MV-4-11 (cell line): ENCODE measurements around the gene NR2F1.

Source experiments
- DNase-seq: peaks from one replicate; lab custom pipeline; 2025; lab: John Stamatoyannopoulos, UW

Gene NR2F1

GRCh38 chr5:93577854-93578812 is 4.9 kb upstream of the NR2F1 start:
- no peak for DNase-seq

- DNase-seq = no peak
Measured at GRCh38 chr5:93578813-93579691, 4.0 kb upstream of the NR2F1 start.

- DNase-seq = no peak
Measured at GRCh38 chr5:93579692-93580062, 3.3 kb upstream of the NR2F1 start.

- no peak for DNase-seq
Measured at GRCh38 chr5:93580063-93580926, 2.7 kb upstream of the NR2F1 start.

GRCh38 chr5:93580927-93581445 is 2.0 kb upstream of the NR2F1 start, which contains the start of gene NR2F1-AS1:
TSS of gene NR2F1-AS1 (minus strand) at chr5:93581219.
- no peak for DNase-seq

- DNase-seq = no peak
Measured at GRCh38 chr5:93582167-93582462, 907 bp upstream of the NR2F1 start.

- no peak for DNase-seq
Measured at GRCh38 chr5:93583439-93583767, 381 bp downstream of the NR2F1 start.

GRCh38 chr5:93583768-93584595 is 960 bp downstream of the NR2F1 start:
- DNase-seq = no peak

GRCh38 chr5:93584596-93585040 is 1.6 kb downstream of the NR2F1 start:
- DNase-seq = no peak

GRCh38 chr5:93585041-93585766 is 2.2 kb downstream of the NR2F1 start:
- peak; percentile 9 for DNase-seq

- DNase-seq = no peak
Measured at GRCh38 chr5:93585767-93586385, 2.9 kb downstream of the NR2F1 start.

GRCh38 chr5:93586736-93587596 is 3.9 kb downstream of the NR2F1 start:
- DNase-seq = no peak

GRCh38 chr5:93587597-93588351 is 4.8 kb downstream of the NR2F1 start:
- DNase-seq = no peak

- DNase-seq = no peak
Measured at GRCh38 chr5:93588352-93589151, 5.5 kb downstream of the NR2F1 start.

- DNase-seq = no peak
Measured at GRCh38 chr5:93589152-93589828, 6.3 kb downstream of the NR2F1 start.

GRCh38 chr5:93589829-93590215 is 6.8 kb downstream of the NR2F1 start:
- DNase-seq = no peak

- DNase-seq = no peak
Measured at GRCh38 chr5:93590493-93590892, 7.5 kb downstream of the NR2F1 start.
